Hematopoietic multipotent progenitor cell treated with erythropoietin and hydrocortisone succinate and interleukin-3 and kit ligand, for 17 days (in vitro differentiated cells): ENCODE data around the gene CECR2.

Source experiments
- DNase-seq: peaks from one replicate; pipeline ENCODE4 v3.0.0-alpha.2; 2015; ENCODE audit warnings: low spot score

The CECR2 gene

GRCh38 chr22:17368144-17368543 lies 1.1 kb upstream of the CECR2 start:
- no peak for DNase-seq

GRCh38 chr22:17368554-17369438 lies 464 bp upstream of the CECR2 start:
- no peak for DNase-seq

DNA sequence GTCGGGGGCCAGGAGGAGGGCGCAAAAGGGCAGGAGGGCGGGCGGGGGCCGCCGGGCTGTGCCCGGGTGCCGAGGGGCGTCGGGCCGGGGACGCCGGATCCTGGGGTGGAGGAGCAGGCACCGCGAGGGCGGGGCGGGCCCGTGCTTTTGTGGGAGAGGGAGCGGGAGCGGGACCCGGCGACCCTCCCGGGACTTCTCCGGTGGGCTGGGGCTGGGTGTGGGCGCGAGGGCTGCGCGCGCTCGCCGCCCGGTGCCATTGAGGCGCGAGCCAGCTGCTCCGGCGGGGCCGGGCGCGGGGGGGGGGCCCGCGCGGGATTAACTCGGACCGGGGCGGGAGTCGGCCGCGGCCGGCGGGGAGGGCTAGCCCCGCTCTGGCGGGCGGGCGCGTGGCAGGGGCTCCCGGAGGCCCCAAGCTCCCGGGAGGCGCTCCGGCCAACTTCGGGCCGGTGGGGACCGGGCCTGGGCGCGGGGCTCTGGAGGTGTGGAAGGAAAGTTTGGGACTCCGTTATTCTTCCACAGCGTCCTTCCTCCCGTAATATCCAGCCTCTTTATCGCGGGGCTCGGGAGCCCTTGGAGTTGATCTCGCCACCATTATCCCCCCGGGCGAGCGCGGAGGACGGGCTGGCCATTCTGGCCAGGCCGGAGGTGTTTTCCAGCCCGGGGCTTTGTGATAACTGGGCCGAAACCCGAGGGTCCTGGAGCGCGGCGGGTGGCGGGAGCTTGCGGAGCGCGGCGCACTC lies 936 bp downstream of the CECR2 start:
- no peak for DNase-seq

GRCh38 chr22:17370766-17371432 lies 1.6 kb downstream of the CECR2 start:
- DNase-seq, result no peak

GRCh38 chr22:17371448-17371847 lies 2.2 kb downstream of the CECR2 start:
- no peak for DNase-seq

GRCh38 chr22:17373855-17374254 lies 4.6 kb downstream of the CECR2 start:
- DNase-seq, result no peak

DNA sequence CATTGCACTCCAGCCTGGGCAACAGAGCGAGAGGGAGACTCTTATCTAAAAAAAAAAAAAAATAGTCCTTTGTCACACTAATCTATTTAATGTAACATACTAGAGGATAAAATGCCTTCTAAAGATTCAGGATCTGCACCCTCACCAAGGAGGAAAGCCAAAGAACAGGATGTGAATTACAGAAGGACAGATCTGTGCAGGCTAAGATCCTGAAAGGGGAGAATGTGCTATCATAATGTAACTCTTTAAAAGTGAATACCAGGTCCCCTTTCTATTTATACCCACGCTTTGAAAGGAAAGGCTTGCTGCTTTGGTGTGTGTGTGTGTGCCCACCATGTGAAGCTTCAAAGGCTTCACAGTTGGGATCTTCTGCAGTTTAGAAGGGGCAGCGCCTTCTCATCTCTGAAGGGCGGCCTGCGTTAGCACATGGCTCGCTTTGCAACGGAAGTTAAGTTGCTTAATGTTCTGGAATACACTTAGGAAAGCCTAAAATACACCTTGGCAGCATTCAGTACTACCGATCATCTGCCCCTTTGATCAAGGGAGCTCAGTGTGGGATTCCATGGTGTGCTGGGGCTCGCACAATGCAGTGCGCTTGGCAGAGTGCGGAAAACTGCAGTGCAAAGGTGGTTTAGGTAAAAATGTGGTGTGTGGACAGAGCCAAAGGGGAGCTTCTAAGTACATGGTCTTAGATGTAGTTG lies 6.8 kb downstream of the CECR2 start:
- no peak for DNase-seq

DNA sequence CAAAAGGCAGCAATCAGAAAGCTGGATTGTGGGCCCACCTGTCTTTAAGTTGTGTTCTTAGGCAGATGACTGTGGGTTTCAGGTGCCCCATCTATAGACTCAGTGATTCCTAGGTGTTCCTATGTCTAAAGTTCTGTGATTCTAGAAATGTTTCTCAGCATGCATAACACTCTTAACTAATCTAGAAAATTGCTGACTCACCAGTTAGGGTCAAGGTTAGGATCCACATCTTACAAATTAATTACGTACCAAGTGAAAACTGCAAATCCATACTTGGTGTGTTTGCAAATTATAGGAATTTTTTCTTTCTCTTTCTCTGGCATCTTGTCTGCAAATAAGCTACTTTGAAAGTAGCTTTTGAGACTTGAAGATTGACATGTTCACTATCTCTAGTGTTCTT lies 7.7 kb downstream of the CECR2 start:
- no peak for DNase-seq

DNA sequence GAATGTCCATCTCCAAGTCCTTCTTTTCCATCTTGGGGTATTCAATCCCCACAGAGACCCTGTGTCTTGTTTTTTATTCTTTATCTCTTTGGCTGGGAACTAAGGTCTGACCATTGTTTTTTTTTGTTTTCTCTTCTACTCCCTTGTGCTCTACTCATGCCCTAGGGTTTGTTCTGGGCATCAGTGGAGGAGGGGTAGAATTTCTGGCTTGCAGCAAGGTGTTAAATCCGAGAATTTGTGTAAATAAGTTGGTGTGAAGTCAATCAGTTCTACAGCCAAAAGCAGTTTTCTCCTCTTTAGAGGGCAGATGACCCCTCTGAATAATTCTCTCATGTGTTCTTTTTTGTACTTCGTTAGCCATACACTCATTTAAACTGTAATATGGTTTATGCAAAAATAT lies 10.7 kb downstream of the CECR2 start:
- no peak for DNase-seq

DNA sequence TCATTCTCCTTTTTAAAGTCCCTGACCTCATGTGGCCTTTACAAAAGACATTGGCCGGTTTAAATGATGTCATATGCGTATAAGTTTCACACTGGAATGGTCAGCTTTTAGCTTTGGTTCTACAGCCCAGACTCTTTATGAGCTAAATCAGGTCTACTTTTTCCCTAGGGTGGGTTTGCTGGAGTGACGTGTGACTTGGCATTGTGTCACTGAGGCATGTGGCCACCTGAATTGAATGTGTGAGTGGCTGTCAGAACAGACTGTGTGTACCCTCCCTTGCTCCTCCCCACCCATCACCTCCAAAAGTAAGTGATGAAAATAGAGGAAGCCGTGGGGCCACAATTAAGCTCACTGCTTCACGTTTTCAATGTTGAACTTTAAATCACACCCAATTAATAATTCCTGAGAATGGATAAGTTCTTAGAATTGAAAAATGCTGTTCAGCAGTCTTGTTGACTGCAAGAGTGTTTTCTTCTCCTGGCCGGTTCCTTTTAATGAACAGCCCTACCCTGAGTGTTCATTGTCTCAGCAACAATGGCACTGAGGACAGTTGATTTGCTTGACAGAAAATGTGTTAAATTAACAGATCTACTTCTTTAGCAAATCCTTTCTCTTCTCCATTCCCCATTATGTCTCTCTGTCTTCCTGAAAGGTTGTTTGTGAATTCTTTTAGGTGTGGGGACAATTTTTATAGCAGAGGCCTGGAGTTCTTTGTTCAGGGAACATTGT lies 11.3 kb downstream of the CECR2 start:
- no peak for DNase-seq

DNA sequence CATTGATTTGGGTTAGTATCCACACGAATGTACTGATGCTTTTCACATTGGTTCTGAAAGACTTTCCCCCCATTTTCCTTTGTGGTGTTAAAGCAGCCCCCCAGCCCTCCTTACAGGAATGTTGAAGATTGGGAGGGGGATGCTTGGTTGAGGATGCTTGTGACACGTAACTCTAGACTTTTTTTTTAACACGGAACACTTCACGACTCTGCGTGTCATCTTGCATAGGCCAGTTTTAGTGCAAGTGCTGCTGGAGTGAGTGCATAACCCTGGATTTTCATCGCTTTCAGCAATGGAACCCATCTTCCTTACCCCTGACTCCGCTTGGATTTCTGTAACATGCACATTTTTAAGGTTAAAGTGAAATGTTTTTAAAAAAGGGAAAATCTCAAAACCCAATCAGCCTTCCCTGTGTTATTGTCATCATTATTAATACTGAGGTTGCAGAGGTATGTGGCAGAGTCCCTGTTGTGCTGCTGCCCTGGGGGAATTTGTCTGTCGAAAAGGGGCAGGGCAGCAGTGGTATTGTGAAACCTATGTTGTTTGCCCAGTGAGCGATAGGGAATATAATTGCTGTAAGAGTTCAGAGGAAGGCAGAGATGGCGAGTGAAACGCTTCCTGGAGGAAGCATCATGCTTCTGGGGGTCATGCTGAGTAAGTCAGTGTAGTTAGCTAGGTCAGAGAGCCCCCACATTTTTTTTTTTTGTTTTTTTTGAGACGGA lies 12.1 kb downstream of the CECR2 start:
- DNase-seq, result no peak

GRCh38 chr22:17384612-17385330 lies 15.5 kb downstream of the CECR2 start:
- DNase-seq, result no peak

- DNase-seq, result no peak
Observed at GRCh38 chr22:17387356-17387755, 18.1 kb downstream of the CECR2 start.

DNA sequence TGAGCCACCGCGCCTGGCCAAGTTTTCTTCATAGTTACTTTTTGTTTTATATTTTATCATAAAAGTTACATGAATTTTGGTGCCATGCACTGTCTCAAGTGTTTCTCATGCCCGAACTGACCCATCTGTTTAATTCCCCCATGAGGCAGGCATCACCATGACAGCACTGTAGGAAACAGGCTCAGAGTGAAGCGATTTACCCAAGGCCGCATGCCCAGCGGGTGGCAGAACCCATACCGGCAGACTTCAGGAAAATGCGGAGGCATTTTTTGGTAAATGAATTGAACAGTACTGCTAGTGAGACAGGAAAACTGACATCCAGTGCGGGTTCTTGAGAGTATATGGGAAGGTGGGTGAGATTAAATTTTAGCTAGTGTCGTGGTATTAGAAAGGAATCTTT lies 19.0 kb downstream of the CECR2 start:
- no peak for DNase-seq

GRCh38 chr22:17390087-17390486 lies 20.8 kb downstream of the CECR2 start:
- no peak for DNase-seq

- no peak for DNase-seq
Observed at GRCh38 chr22:17396516-17396915, 27.3 kb downstream of the CECR2 start.

GRCh38 chr22:17397756-17398547 lies 28.7 kb downstream of the CECR2 start:
- no peak for DNase-seq

DNA sequence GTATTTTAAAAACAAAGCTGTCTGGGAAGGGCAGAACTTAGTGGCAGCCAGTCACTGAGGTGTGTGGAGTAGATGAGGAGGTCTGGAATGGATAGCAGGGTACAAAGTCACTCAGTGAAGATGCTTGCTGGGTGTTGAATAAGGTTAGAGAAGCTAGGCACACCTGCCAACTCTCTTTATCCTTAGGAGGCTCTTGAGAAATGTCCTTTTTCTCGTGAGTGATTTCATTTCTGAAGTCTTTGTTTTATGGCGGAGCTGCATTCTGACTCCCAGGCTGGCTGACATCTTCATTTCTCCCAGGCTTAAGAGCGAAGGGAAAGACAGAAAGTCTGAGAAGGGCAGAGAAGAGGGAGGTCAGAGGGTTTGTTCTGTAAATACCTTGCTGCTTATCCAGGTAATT lies 31.0 kb downstream of the CECR2 start:
- DNase-seq, result no peak

DNA sequence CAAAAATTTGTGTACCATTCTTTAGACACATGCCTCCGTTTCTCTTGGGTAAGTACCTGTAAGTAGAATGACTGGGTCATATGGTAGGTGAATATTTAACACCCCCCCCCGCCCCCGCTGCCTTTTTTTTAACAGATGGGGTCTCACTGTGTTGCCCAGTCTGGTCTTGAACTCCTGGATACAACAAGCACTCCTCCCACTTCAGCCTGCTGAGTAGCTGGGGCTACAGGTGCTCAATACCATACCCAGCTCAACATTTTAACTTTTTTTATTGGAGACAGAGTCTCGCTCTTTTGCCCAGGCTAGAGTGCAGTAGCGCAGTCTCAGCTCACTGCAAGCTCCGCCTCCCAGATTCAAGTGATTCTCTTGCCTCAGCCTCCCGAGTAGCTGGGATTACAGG lies 32.5 kb downstream of the CECR2 start:
- no peak for DNase-seq
